Measurements from ENCODE around the gene CCNL2.
A peak's percentile ranks its signal among the peaks of the same experiment; 100 is the strongest.
"Not testable (repeated sequence)": the region's sequence is repeated elsewhere in the genome, so short reads cannot be mapped to it uniquely, and the experiment has no call there.

CCNL2 gene

DNA sequence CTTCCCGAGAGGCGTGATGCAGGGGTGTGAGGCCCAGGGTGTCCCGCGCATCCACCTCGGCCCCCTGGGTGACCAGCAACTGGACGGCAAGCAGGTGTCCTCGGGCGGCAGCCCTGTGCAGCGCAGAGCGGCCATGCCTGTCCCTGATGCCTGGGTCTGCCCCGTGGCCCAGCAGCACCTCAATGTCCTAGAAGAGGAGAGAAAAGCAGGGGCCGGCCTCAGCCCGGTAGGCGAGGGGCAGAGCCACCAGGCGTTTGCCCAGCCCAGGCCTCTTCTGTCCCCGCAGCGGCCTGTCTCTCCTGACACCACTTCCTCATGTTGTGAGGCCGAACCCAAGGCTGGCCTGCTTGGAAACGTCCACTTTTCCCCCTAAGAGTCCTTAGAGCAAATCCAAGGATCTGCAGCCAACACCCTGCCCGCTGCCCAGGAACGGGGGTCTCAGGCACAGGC is 20.3 kb upstream of the CCNL2 start:
- DNase-seq = no peak

- no peak for DNase-seq
Measured at GRCh38 chr1:1418464-1419362, 19.6 kb upstream of the CCNL2 start.

DNA sequence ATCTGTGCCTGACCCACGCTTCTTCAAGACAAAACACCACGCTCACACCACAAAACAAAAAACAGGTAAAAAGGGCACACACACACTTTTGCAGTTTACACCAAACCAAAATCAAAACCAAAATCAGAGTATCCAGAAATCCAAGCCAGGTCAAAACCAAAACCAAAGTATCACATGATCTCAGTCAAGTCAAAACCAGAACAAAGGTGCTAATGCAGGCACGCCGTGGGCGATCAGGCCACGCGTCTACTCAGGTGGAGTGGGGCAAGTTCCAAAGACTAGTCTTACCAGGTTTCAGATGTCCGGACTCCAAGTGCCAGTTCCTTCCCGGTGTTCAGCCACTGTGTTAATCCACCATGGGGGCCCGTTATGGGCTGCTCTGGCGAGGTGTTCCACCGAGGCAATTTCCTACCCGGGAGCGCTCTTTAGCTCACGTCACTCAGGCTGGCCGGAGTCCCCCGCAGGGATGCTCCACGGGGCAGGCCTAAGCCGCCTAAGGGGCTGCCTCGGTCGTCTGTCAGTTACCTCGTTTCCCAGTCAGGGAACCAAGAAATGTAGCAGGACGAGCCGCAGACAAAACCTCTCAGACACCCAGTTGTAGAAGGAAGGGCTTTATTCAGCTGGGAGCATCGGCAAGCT is 18.8 kb upstream of the CCNL2 start:
- not testable (repeated sequence) for DNase-seq

DNA sequence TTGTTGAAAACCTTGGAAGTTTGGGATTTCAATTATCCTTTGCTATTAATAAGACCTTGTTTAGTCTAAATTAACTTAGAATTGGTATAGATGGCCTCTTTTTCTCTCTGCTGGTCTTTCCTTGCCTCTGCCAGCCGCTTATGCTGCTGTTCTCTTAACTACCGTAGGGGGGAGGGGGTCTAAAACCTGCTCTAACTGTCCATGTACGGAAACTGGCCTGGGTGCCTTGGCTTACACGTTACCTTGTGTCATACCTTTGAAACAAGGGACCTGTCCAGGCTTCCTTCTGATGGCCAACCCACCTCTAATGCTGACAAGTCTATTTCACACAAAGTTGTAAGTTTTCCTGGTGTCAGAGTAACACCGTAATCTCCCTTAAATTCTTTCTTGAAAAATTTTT is 18.3 kb upstream of the CCNL2 start:
- DNase-seq = not testable (repeated sequence)

DNA sequence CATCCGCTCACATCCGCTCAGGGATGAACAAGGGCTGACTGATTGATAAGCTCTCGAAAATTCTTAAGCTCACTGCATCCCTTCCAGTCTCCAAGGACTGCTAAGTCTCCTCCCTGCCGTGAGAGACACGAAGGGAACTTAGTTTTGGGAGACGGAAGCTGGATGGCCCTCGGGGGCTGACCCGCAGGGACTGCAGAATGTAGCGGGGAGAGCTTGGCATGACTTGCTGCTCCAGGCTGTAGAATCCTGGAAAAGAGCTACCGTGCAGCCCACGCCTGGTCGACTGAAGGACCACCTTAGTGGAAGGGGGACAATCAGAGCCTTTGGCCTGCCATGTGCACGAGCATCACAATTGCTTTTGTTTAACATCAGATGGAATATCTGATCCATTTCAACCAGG is 16.6 kb upstream of the CCNL2 start:
- DNase-seq = no peak

DNA sequence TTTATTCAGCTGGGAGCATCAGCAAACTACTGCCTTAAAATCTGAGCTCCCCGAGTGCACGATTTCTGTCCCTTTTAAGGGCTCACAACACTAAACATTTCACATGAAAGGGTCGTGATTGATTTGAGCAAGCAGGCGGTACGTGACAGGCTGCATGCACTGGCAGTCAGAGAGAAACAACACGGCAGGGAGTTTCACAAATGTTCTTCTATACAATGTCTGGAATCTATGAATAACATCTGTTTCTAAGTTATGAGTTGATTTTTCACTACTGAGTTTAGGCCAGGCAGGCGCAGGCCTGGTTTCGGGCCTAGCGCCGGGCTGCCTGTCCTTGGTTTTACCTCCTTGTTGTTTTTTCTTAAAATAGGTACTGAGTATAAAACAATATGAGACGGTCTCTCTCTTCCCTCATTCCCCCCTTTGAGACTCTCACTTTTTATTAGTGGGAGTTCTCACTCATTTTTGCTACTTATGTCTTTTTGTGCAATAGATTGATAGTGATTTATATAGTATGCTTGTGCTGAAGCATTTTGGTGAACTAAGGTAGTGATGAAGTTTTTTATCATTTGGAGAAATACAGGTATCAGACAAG is 13.3 kb upstream of the CCNL2 start:
- DNase-seq = not testable (repeated sequence)

- no peak for DNase-seq
Measured at GRCh38 chr1:1411626-1412025, 12.5 kb upstream of the CCNL2 start.

DNA sequence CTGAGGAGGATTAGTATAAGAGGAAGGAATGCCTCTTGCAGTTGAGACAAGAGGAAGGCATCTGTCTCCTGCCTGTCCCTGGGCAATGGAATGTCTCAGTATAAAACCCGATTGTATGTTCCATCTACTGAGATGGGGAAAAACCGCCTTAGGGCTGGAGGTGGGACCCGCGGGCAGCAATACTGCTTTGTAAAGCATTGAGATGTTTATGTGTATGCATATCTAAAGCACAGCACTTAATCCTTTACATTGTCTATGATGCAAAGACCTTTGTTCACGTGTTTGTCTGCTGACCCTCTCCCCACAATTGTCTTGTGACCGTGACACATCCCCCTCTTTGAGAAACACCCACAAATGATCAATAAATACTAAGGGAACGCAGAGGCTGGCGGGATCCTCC is 11.1 kb upstream of the CCNL2 start:
- DNase-seq = not testable (repeated sequence)

- no peak for DNase-seq
Measured at GRCh38 chr1:1407636-1408318, 8.6 kb upstream of the CCNL2 start.

DNA sequence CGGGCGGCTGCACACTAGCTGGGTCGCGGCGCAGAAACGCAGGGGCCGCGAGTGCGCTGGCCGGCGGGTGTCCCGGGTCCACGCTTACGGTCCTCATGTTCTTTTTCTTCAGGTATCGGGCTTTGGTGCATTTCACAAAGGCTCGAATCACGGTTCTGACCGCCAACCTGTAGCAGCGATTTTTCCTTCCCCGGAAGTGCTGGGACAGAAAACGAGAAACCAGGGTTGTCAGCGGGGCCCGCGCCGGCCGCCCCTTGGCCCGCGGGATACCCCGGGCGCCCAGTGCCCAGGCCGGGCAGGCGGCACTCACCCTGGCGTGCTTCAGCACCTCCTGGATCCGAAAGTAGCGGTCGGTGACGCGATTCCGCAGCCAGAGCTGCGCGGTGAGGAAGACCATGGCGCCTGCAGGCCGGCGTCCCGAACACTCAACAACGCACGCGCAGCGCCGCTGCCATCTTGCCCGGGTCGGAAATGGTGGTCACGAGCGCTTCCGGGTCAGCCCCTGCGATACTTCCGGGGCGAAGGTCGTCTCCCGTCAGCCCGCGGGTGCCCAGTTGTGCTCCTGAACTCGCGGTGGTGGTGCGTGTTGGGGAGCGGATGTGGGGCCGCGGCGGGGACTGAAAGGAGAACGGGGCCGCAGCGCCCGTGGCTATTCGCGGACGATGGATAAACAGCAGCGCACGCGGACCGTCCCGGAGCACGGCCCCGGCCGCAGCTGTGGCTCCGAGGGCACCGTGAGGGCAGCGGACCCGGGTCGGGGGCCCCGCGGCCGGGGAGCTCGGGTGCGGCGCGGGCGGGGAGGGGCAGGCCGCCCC is 7.9 kb upstream of the CCNL2 start, which contains the start of gene MRPL20:
Gene MRPL20, minus strand, starts transcription at position 473 of the 815 bp plus-strand sequence. Its CDS starts 76 bp downstream, at position 397.
- DNase-seq = peak; percentile 94

DNA sequence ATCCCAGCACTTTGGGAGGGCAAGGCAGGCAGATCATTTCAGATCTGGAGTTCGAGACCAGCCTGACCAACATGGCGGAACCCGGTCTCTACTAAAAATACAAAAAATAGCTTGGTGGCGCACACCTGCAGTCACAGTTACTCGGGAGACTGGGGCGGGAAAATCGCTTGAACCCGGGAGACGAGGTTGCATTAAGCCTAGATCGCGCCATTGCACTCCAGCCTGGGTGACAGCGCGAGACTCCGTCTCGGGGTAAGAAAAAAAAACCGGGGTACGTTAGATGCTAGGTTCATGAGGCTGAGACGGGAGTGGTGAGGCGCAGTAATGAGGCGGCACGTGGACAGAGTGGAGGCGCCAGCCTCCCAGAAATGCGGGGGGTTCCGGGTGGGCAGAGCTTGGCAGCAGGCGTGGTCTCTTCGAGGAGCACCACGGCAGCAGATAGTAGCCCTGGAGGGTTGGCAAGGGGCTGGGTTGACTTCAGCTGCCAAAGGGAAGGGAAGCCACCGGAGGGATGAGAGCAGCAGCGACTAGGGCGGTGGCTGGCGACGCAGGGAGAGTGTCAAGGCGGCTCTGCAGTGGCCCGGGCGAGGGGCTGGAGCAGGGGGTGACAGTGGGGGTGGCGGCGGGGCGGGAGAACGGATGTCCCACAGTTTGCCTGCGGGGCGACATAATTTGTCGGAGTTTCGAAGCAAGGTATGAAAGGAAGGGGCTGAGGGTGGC is 7.1 kb upstream of the CCNL2 start:
- no peak for DNase-seq

DNA sequence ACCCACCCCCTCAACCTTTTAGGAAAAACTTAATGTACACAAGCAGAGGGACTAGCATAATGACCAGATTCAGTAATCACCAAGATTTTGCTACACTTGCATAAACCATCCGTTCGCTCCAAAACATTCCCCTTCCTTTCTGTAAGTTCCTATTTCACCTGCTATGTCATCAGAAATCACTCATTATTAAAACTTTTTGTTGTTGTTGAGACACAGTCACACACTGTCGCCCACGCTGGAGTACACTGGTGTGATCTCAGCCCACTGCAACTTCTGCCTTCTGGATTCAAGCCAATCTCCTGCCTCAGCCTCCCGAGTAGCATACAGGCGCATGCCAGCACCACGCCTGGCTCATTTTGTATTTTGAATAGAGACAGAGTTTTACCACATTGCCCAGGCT is 4.5 kb upstream of the CCNL2 start:
- no peak for DNase-seq

GRCh38 chr1:1402901-1403392 is 3.8 kb upstream of the CCNL2 start:
- not testable (repeated sequence) for DNase-seq

DNA sequence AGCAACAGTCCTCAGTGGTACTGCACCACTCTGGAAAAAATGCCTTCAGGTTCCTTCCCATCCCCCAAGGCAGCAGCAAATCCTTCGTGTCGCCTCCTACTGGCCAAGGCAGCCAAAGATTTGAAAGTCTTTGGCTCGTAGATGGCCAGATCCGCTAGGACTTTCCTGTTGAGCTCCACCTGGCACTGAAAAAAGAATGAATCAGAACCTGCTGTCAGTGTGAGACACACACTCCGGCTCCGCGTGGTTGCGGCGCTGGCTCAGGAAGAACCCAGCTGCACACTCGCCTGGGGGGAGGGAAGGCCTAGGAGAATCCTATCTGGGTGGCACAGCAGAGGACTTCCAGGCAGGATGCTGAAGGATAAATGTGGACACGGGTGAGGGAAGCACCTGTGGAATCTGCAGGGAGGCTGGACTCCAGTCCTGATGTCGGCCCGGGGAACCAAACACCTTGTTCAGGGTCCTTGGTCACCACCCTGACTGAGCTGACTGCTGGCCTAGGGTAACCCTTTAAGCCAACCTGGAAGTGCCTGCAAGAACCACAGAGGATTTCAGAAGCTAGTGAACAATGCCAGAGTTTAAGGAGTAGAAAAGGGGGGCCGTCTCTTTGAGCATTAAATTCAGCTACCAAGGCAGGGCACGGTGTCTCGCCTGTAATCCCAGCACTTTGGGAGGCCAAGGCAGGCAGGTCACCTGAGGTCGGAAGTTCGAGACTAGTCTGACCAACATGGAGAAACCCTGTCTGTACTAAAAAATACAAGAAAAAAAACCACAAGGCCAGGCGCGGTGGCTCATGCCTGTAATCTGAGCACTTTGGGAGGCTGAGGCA is 3.2 kb upstream of the CCNL2 start:
- DNase-seq = no peak

DNA sequence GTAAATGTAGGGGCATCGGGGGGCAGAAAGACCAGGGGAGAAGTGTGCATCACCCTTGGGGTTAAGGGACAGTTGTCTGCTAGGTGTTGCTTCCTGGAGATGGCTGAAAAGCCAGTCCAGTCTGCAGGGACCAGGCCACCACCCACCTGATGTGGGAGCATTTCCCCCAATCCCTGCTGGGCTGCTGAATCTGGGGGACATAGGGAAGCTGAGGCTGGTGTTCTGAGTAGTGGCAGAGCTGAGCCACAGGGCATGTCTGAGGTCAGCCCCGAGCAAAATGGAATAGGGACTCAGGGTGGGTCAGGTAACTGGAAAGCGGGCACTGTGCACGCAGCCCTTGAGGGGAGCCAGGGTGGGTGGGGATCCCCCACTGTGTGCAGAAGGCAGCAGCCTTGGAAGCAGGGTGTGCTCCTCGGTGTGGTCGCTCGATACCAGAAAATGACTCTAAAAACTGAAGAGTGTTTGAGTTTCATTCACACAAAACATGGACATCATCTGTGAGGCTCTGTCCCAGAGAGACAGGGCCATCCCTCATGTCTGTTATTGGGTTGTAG is 2.4 kb upstream of the CCNL2 start:
- no peak for DNase-seq

- DNase-seq = no peak
Measured at GRCh38 chr1:1400576-1401456, 1.7 kb upstream of the CCNL2 start.

GRCh38 chr1:1399872-1400575 is 889 bp upstream of the CCNL2 start:
- no peak for DNase-seq

- peak; percentile 35 for DNase-seq
Measured at GRCh38 chr1:1398677-1399186, 403 bp downstream of the CCNL2 start.

Measured in activated T-cell treated with anti-CD3 and anti-CD28 coated beads, Interleukin-2, amount 50 U/mL, for 1 hour (primary cell).